T-cell (primary cell): ENCODE results near the gene BMI1. TPM values are rescaled to one million over a fixed set of nuclear protein-coding genes. Genes with fewer than 3 reads are reported as not detected.

Experiments used
- ATAC-seq, 4 experiments: fragments of 200-7000 bp in 3 of 4; fragments of 150-1000 bp in 1 of 4; cut with Tn5 transposase; replicated peaks in 1 of 4; 1 replicate in 3 of 4; 2 replicates in 1 of 4; pipeline ENCODE4 v1.10.0; 2021; ENCODE audit warnings: moderate library complexity in 3 of 4, mild to moderate bottlenecking in 2 of 4, moderate number of reproducible peaks in 1 of 4
- CTCF ChIA-PET, 2 donors: fragments of 300-600 bp; sonication (Branson Sonifier 250); formaldehyde crosslinking; loops; one replicate each; lab custom pipeline; 2022; ENCODE audit warnings: antibody characterized with exemption in 2 of 2; lab: Charles Lee
- POLR2A ChIA-PET, 2 donors: fragments of 300-600 bp; sonication (Branson Sonifier 250); formaldehyde crosslinking; loops; one replicate each; lab custom pipeline; 2022; ENCODE audit warnings: antibody characterized with exemption in 2 of 2; lab: Charles Lee
- DNase-seq, 35 experiments: peaks; one replicate each; pipeline versions ENCODE4 v3.0.0 to v3.0.0-alpha.2; 2013 to 2023
- H3K27ac ChIP-seq: one replicate; pipeline ENCODE4 v1.5.1; 2013; ENCODE audit warnings: low read length
- H3K27me3 ChIP-seq, 2 experiments: replicated peaks in 1 of 2; 1 replicate in 1 of 2; 2 replicates in 1 of 2; pipeline versions ENCODE4 v1.6.1 to v1.7.0; 2013; ENCODE audit warnings: low read length in 1 of 2, mixed read lengths in 1 of 2; ENCODE audit not compliant: control insufficient read depth in 2 of 2, insufficient read depth in 2 of 2; ENCODE audit errors: extremely low read depth in 1 of 2
- H3K36me3 ChIP-seq, 2 donors: 1 replicate in 1 of 2; 2 replicates in 1 of 2; pipeline versions ENCODE4 v1.6.1 to v1.7.0; 2013; ENCODE audit warnings: low read length in 1 of 2; ENCODE audit not compliant: control insufficient read depth in 2 of 2, insufficient read depth in 1 of 2; ENCODE audit errors: extremely low read depth in 1 of 2
- H3K4me1 ChIP-seq, 2 experiments: 1 replicate in 1 of 2; 2 replicates in 1 of 2; pipeline versions ENCODE4 v1.6.1 to v1.7.0; 2013; ENCODE audit warnings: low read length in 2 of 2, mixed read lengths in 1 of 2; ENCODE audit not compliant: insufficient read depth in 2 of 2, control insufficient read depth in 1 of 2; ENCODE audit errors: extremely low read depth in 1 of 2
- H3K4me3 ChIP-seq, 2 donors: 1 replicate in 1 of 2; 2 replicates in 1 of 2; pipeline versions ENCODE4 v1.5.1 to v1.7.0; 2013; ENCODE audit warnings: mild to moderate bottlenecking in 2 of 2, low read length in 1 of 2, moderate library complexity in 1 of 2; ENCODE audit not compliant: control insufficient read depth in 1 of 2; ENCODE audit errors: extremely low read depth in 1 of 2
- H3K9me3 ChIP-seq: 2 replicates; pipeline ENCODE4 v1.7.0; 2013
- H3K27ac Mint-ChIP-seq, 2 donors: one replicate each; pipeline ENCODE4 v1.8.0; 2020 to 2021; ENCODE audit warnings: mild to moderate bottlenecking in 2 of 2, mixed read lengths in 2 of 2
- H3K27me3 Mint-ChIP-seq, 2 donors: one replicate each; pipeline ENCODE4 v1.8.0; 2021 to 2022; ENCODE audit warnings: mixed read lengths in 2 of 2
- H3K36me3 Mint-ChIP-seq: one replicate; pipeline ENCODE4 v1.8.0; 2021; ENCODE audit warnings: mixed read lengths
- H3K4me1 Mint-ChIP-seq, 3 donors: one replicate each; pipeline ENCODE4 v1.8.0; 2020 to 2022; ENCODE audit warnings: mixed read lengths in 3 of 3, mild to moderate bottlenecking in 1 of 3
- H3K4me3 Mint-ChIP-seq, 3 donors: one replicate each; pipeline ENCODE4 v1.8.0; 2020 to 2022; ENCODE audit warnings: mild to moderate bottlenecking in 3 of 3, mixed read lengths in 3 of 3, moderate library complexity in 3 of 3
- H3K9me3 Mint-ChIP-seq, 3 donors: one replicate each; pipeline ENCODE4 v1.8.0; 2020 to 2022; ENCODE audit warnings: mixed read lengths in 3 of 3
- WGBS: methylation state at CpG from one replicate; pipeline ENCODE4 v1.1.5; 2013; ENCODE audit warnings: missing lambda C conversion rate; ENCODE audit not compliant: insufficient coverage; 5-methylcytosine and 5-hydroxymethylcytosine counted together
- total RNA-seq, 35 experiments: library from RNA in 6 of 35; stranded (reverse) in 6 of 35; fragments of 120-200 nt in 1 of 35; gene quantifications; one replicate each; pipeline versions ENCODE4 v1.2.1 to v1.2.4 and lab custom pipeline; 2013 to 2026

The BMI1 gene
- total RNA-seq, 5 donors from 2014 or later (not counting 1 experiment from before 2014, with no cell fraction given): 48.9 to 69.2 (median 63.6) TPM

GRCh38 chr10:22338931-22339330 lies 18.0 kb downstream of the BMI1 start:
- Histone ChIP-seq H3K27me3 (peaks cover 34 to 46% of the 10 kb centered on the region in 2 experiments), H3K9me3 (peaks cover 2% of the 10 kb centered on the region), H3K36me3 (no peaks in the 10 kb centered on the region), H3K4me3 (no peak overlapping the region), H3K4me1 (peaks cover 18 to 47% of the 10 kb centered on the region in 2 experiments), H3K27ac (no peak overlapping the region)
- H3K4me1 Mint-ChIP-seq: peaks cover 8 to 27% (median 24%) of the 10 kb centered on the region in 3 donors
- ChIA-PET POLR2A (interaction anchor here (0.6 to 1.4 kb wide), 4 partner anchors 11 to 1138 kb away, joined by 3 to 5 read pairs (median 4); no protein-coding TSS in a partner anchor), CTCF (interaction anchor here in 1 of 2 donors (1.4 to 1.5 kb wide), 2 partner anchors 11 to 348 kb away, joined by 6 to 7 read pairs; no protein-coding TSS in a partner anchor)
- H3K4me3 Mint-ChIP-seq: no peak overlapping the region
- H3K27me3 Mint-ChIP-seq: peaks cover 43 to 69% of the 10 kb centered on the region in 2 donors
- peak overlapping the region in 1 of 2 donors; percentile 70 for H3K27ac Mint-ChIP-seq
- H3K9me3 Mint-ChIP-seq: no peaks in the 10 kb centered on the region
- no peak for DNase-seq
- H3K36me3 Mint-ChIP-seq: no peaks in the 10 kb centered on the region
- no peak for ATAC-seq

- H3K27ac ChIP-seq: peak overlapping the region; percentile 67
- CTCF ChIA-PET: interaction anchor here (0.5 to 1.8 kb wide), 10 partner anchors 8 to 1157 kb away, joined by 3 to 8 read pairs (median 3); partner anchors contain the start of genes COMMD3 (in 1 of the 2) and DNAJC1 (in 1 of the 2)
- ATAC-seq: no peak
Observed at GRCh38 chr10:22339761-22340328, 18.9 kb downstream of the BMI1 start.

GRCh38 chr10:22340329-22341189 lies 19.7 kb downstream of the BMI1 start:
- ChIA-PET CTCF (interaction anchor here (0.5 to 1.8 kb wide), 10 partner anchors 9 to 1157 kb away, joined by 3 to 8 read pairs (median 3); partner anchors contain the start of genes COMMD3 (in 1 of the 2) and DNAJC1 (in 1 of the 2)), POLR2A (interaction anchor here in 1 of 2 donors (0.6 to 1.4 kb wide), 13 partner anchors 14 to 335 kb away, joined by 3 to 9 read pairs (median 5); partner anchors contain the start of gene COMMD3)
- under 1% methylated on average over 92 of the region's 98 CpGs for WGBS
- Histone ChIP-seq H3K9me3 (peaks cover 4% of the 10 kb centered on the region), H3K4me1 (peaks cover 11 to 38% of the 10 kb centered on the region in 2 experiments), H3K36me3 (no peaks in the 10 kb centered on the region), H3K27me3 (peaks cover 39% of the 10 kb centered on the region in 2 experiments), H3K4me3 (peak overlapping the region; percentile 73 to 74), H3K27ac (peak overlapping the region; percentile 67)
- ATAC-seq: peak; percentile 54 to 65 (median 60)
- H3K4me3 Mint-ChIP-seq: peak overlapping the region; percentile 75 to 84 (median 79)
- peaks cover 3% of the 10 kb centered on the region for H3K36me3 Mint-ChIP-seq
- peaks cover 0 to 2% (median 0%) of the 10 kb centered on the region in 3 donors for H3K9me3 Mint-ChIP-seq
- peak in 24 of 35 experiments; percentile 11 to 86 (median 44) for DNase-seq
- peak overlapping the region; percentile 70 to 71 for H3K27ac Mint-ChIP-seq
- H3K4me1 Mint-ChIP-seq: peaks cover 7 to 29% (median 21%) of the 10 kb centered on the region in 3 donors
- H3K27me3 Mint-ChIP-seq: peaks cover 54 to 79% of the 10 kb centered on the region in 2 donors

More at GRCh38 chr10:22339761-22340328, 18.9 kb downstream of the BMI1 start:
- Histone ChIP-seq H3K4me1 (peaks cover 13 to 38% of the 10 kb centered on the region in 2 experiments), H3K36me3 (no peaks in the 10 kb centered on the region), H3K27me3 (peaks cover 39% of the 10 kb centered on the region in 2 experiments), H3K9me3 (peaks cover 4% of the 10 kb centered on the region), H3K4me3 (peak overlapping the region; percentile 73 to 74)
- H3K4me1 Mint-ChIP-seq: peaks cover 7 to 31% (median 25%) of the 10 kb centered on the region in 3 donors
- peaks cover 0 to 2% (median 0%) of the 10 kb centered on the region in 3 donors for H3K9me3 Mint-ChIP-seq
- POLR2A ChIA-PET: interaction anchor here (0.6 to 1.4 kb wide), 16 partner anchors 13 to 1137 kb away, joined by 3 to 9 read pairs (median 5); partner anchors contain the start of gene COMMD3 (in 1 of the 2)
- H3K27me3 Mint-ChIP-seq: peaks cover 52 to 78% of the 10 kb centered on the region in 2 donors
- WGBS: under 1% methylated on average over 9 of the region's 13 CpGs
- no peak for DNase-seq
- H3K27ac Mint-ChIP-seq: peak overlapping the region; percentile 70 to 71
- peak overlapping the region; percentile 75 to 84 (median 79) for H3K4me3 Mint-ChIP-seq
- H3K36me3 Mint-ChIP-seq: peaks cover 3% of the 10 kb centered on the region

- peaks cover 11 to 34% of the 10 kb centered on the region in 2 experiments for H3K4me1 ChIP-seq
- H3K27me3 Mint-ChIP-seq: peaks cover 60 to 84% of the 10 kb centered on the region in 2 donors
- H3K4me1 Mint-ChIP-seq: peaks cover 7 to 32% (median 21%) of the 10 kb centered on the region in 3 donors
- ATAC-seq (peak in 2 of 4 experiments; percentile 9 to 10), DNase-seq (peak in 3 of 35 experiments; percentile 6 to 36 (median 19))
- H3K4me3 ChIP-seq: peak overlapping the region; percentile 35 to 74
- peaks cover 38 to 42% of the 10 kb centered on the region in 2 experiments for H3K27me3 ChIP-seq
- peaks cover 3% of the 10 kb centered on the region for H3K36me3 Mint-ChIP-seq
- peak overlapping the region in 1 of 2 donors; percentile 29 for H3K27ac Mint-ChIP-seq
- H3K9me3 Mint-ChIP-seq: peaks cover 0 to 2% (median 2%) of the 10 kb centered on the region in 3 donors
- H3K27ac ChIP-seq: no peak overlapping the region
- peak overlapping the region; percentile 52 to 79 (median 71) for H3K4me3 Mint-ChIP-seq
- H3K36me3 ChIP-seq: no peaks in the 10 kb centered on the region
- 2% methylated on average over 30 of the region's 40 CpGs for WGBS
- ChIA-PET POLR2A (interaction anchor here (0.7 to 1.4 kb wide), 3 partner anchors 25 to 413 kb away, joined by 4 to 9 read pairs (median 7); partner anchors contain the start of gene COMMD3 (in 1 of the 2)), CTCF (interaction anchor here in 1 of 2 donors (1.4 to 1.8 kb wide), 2 partner anchors 10 to 111 kb away, joined by 3 to 7 read pairs; no protein-coding TSS in a partner anchor)
- peaks cover 4% of the 10 kb centered on the region for H3K9me3 ChIP-seq
Observed at GRCh38 chr10:22341190-22341925, 20.5 kb downstream of the BMI1 start.

- Mint-ChIP-seq H3K4me3 (peak overlapping the region; percentile 29 to 79 (median 59)), H3K36me3 (peaks cover 3% of the 10 kb centered on the region), H3K9me3 (peaks cover 0 to 4% (median 2%) of the 10 kb centered on the region in 3 donors), H3K4me1 (peaks cover 7 to 30% (median 17%) of the 10 kb centered on the region in 3 donors), H3K27ac (peak overlapping the region in 1 of 2 donors; percentile 9), H3K27me3 (peaks cover 64 to 82% of the 10 kb centered on the region in 2 donors)
- no peak overlapping the region for H3K27ac ChIP-seq
- no CpG with 5 or more reads among the region's 3 CpGs for WGBS
- no peak overlapping the region for H3K4me3 ChIP-seq
- ATAC-seq (no peak), DNase-seq (no peak)
- POLR2A ChIA-PET: interaction anchor here in 1 of 2 donors (0.7 kb wide), 1 partner anchor 414 kb away, joined by 9 read pairs; no protein-coding TSS in a partner anchor
- CTCF ChIA-PET: no interaction called here
- H3K27me3 ChIP-seq: peaks cover 33 to 42% of the 10 kb centered on the region in 2 experiments
- peaks cover 11 to 29% of the 10 kb centered on the region in 2 experiments for H3K4me1 ChIP-seq
- no peaks in the 10 kb centered on the region for H3K36me3 ChIP-seq
- peaks cover 6% of the 10 kb centered on the region for H3K9me3 ChIP-seq
Observed at GRCh38 chr10:22341926-22342196, 21.0 kb downstream of the BMI1 start.
